ENCODE results near the gene GPR141. TPM values are rescaled to one million over a fixed set of nuclear protein-coding genes. Genes with fewer than 3 reads are reported as not detected.

Gene GPR141
- total RNA-seq, 1 donor, result not detected

- H3K4me3 ChIP-seq (ENCODE audit: low read depth, low read length), result no peak overlapping the region
- DNase-seq (ENCODE audit: low read depth), result no peak
- TF ChIP-seq CTCF (IDR thresholded peaks at IDR 0.05; ENCODE audit: insufficient read depth, low read depth, low read length), result no peak
These were observed 13.7 kb upstream of the GPR141 start for GRCh38 chr7:37669818-37670217.

DNA sequence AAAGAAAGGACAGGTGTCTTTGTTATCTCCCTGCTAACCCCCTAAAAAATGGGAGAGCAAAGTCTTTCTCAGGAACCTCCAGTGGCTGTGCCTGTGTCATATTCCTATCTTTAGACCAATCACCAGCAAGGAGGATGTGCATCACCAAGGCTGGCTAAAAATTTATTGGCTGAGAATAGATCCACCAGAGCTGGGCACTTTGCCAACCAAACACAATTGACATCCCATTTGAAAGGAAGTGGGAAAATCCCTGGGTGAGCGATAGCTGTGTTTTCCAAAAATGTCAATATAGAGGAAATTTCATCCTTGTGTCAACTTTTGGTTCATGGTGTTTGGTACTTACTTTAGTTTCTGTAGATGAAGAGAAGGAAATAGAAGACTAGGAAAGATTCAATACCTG is 13.1 kb upstream of the GPR141 start:
- H3K4me3 ChIP-seq (ENCODE audit: low read depth, low read length), result no peak overlapping the region
- no peak for TF ChIP-seq CTCF (IDR thresholded peaks at IDR 0.05; ENCODE audit: insufficient read depth, low read depth, low read length)
- DNase-seq (ENCODE audit: low read depth), result no peak

DNA sequence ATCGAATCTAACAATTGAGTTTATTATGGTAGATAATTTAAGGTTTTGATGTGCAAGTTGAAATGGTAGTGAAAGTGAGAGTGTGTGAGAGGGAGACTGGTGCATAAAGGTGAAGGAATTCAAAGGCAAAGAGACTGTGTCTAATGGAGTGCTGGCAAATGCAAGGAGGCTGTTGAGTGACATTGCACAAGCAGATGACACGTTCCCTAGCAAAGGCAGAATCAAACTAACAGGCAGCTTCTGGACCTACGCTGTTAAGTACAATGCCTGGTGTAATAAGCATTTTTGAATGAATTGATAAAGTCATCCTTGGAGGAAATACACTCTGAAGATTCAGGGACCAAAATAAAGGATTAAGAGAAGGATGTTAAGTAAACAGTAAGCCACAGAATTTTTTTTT is 11.7 kb upstream of the GPR141 start:
- DNase-seq (ENCODE audit: low read depth), result no peak
- no peak overlapping the region for H3K4me3 ChIP-seq (ENCODE audit: low read depth, low read length)
- TF ChIP-seq CTCF (IDR thresholded peaks at IDR 0.05; ENCODE audit: insufficient read depth, low read depth, low read length), result no peak

DNA sequence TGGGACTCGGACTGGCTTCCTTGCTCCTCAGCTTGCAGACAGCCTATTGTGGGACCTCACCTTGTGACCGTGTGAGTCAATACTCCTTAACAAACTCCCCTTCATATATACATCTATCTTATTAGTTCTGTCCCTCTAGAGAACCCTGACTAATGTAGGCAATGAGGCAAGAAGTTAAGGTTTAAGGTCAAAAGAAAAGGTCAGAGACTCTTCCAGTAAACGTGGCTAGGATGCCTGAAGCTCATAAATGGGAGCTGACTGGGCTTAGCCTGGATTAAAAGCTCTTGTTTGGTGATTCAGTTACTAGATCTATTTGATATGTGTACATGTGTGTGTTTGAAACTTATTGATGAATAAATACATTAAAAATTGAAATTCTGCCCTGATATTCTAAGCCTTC is 10.6 kb upstream of the GPR141 start:
- DNase-seq (ENCODE audit: low read depth), result no peak
- TF ChIP-seq CTCF (IDR thresholded peaks at IDR 0.05; ENCODE audit: insufficient read depth, low read depth, low read length), result no peak
- H3K4me3 ChIP-seq (ENCODE audit: low read depth, low read length), result no peak overlapping the region

- no peak for TF ChIP-seq CTCF (IDR thresholded peaks at IDR 0.05; ENCODE audit: insufficient read depth, low read depth, low read length)
- no peak for DNase-seq (ENCODE audit: low read depth)
These were observed 10.0 kb upstream of the GPR141 start for GRCh38 chr7:37673523-37673922.

DNA sequence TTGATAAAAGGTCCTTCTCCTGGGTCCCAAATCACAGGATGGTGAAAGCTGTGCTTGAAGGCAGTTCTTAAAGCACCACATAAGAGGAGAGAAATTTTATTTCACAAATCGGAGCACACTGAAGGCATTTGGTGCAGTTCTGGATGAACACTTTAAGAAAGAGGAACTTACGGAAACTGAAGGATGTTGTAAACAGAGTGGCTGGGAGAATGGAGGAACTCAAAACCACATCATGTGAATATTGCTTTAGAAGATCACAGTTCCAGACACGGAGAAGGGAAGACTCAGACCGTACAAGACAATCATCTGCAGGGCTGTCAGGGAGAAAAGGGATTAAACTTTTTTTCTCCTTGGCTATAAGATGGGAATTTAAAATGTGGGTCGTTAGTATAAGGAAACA is 9.0 kb upstream of the GPR141 start:
- no peak for TF ChIP-seq CTCF (IDR thresholded peaks at IDR 0.05; ENCODE audit: insufficient read depth, low read depth, low read length)
- DNase-seq (ENCODE audit: low read depth), result no peak
- H3K4me3 ChIP-seq (ENCODE audit: low read depth, low read length), result no peak overlapping the region

More at GRCh38 chr7:37673523-37673922, 10.0 kb upstream of the GPR141 start:
- H3K4me3 ChIP-seq (ENCODE audit: low read depth, low read length), result no peak overlapping the region

- no peak for TF ChIP-seq CTCF (IDR thresholded peaks at IDR 0.05; ENCODE audit: insufficient read depth, low read depth, low read length)
- H3K4me3 ChIP-seq (ENCODE audit: low read depth, low read length), result no peak overlapping the region
- DNase-seq (ENCODE audit: low read depth), result no peak
These were observed 7.8 kb upstream of the GPR141 start for GRCh38 chr7:37675749-37676148.

Measured in fibroblast of villous mesenchyme (primary cell).